Osteocyte (in vitro differentiated cells): ENCODE results near the gene COL27A1. TPM values are rescaled to one million over a fixed set of nuclear protein-coding genes. Genes with fewer than 3 reads are reported as not detected.

Experiments used
- DNase-seq: peaks from one replicate; pipeline ENCODE4 v3.0.0; 2021; ENCODE audit warnings: mixed read lengths; ENCODE audit not compliant: unreplicated experiment; ENCODE audit errors: extremely low spot score
- H3K27ac Mint-ChIP-seq: one replicate; pipeline ENCODE4 v1.8.0; 2021; ENCODE audit warnings: mild to moderate bottlenecking, mixed read lengths; ENCODE audit not compliant: unreplicated experiment
- H3K27me3 Mint-ChIP-seq: one replicate; pipeline ENCODE4 v1.8.0; 2021; ENCODE audit warnings: mixed read lengths; ENCODE audit not compliant: unreplicated experiment
- H3K36me3 Mint-ChIP-seq: one replicate; pipeline ENCODE4 v1.8.0; 2021; ENCODE audit warnings: mixed read lengths; ENCODE audit not compliant: unreplicated experiment
- H3K4me1 Mint-ChIP-seq: one replicate; pipeline ENCODE4 v1.8.0; 2021; ENCODE audit warnings: mixed read lengths; ENCODE audit not compliant: unreplicated experiment
- H3K4me3 Mint-ChIP-seq: one replicate; pipeline ENCODE4 v1.8.0; 2021; ENCODE audit warnings: mild to moderate bottlenecking, moderate library complexity, mixed read lengths; ENCODE audit not compliant: unreplicated experiment
- H3K9me3 Mint-ChIP-seq: one replicate; pipeline ENCODE4 v1.8.0; 2021; ENCODE audit warnings: mixed read lengths; ENCODE audit not compliant: unreplicated experiment
- CTCF ChIP-seq: fragments of 200-600 bp; sonication (generic); IDR thresholded peaks from 2 replicates; pipeline ENCODE4 v1.5.0; 2021; ENCODE audit warnings: antibody characterized with exemption, mild to moderate bottlenecking, moderate library complexity
- total RNA-seq: library from RNA; stranded (reverse); gene quantifications from 2 replicates; pipeline ENCODE4 v1.2.1, GENCODE V29; 2021

COL27A1 gene
- total RNA-seq, 1 donor from 2014 or later = 44.4 TPM

GRCh38 chr9:114220061-114220541 is 64.8 kb downstream of the COL27A1 start:
- H3K4me1 Mint-ChIP-seq = peaks cover 44% of the 10 kb centered on the region
- no peak overlapping the region for H3K4me3 Mint-ChIP-seq
- peaks cover 16% of the 10 kb centered on the region for H3K36me3 Mint-ChIP-seq
- DNase-seq = no peak
- H3K9me3 Mint-ChIP-seq = no peaks in the 10 kb centered on the region
- H3K27me3 Mint-ChIP-seq = no peaks in the 10 kb centered on the region
- TF ChIP-seq CTCF = no peak
- no peak overlapping the region for H3K27ac Mint-ChIP-seq

GRCh38 chr9:114221706-114222465 is 66.5 kb downstream of the COL27A1 start:
- no peaks in the 10 kb centered on the region for H3K9me3 Mint-ChIP-seq
- TF ChIP-seq CTCF = no peak
- H3K4me1 Mint-ChIP-seq = peaks cover 45% of the 10 kb centered on the region
- no peaks in the 10 kb centered on the region for H3K27me3 Mint-ChIP-seq
- DNase-seq = no peak
- H3K36me3 Mint-ChIP-seq = peaks cover 16% of the 10 kb centered on the region
- no peak overlapping the region for H3K27ac Mint-ChIP-seq
- H3K4me3 Mint-ChIP-seq = no peak overlapping the region

- no peak for TF ChIP-seq CTCF
- Mint-ChIP-seq H3K36me3 (peaks cover 13% of the 10 kb centered on the region), H3K9me3 (no peaks in the 10 kb centered on the region), H3K4me1 (peaks cover 56% of the 10 kb centered on the region), H3K27ac (peak overlapping the region; percentile 50), H3K4me3 (no peak overlapping the region), H3K27me3 (no peaks in the 10 kb centered on the region)
- DNase-seq = no peak
Measured at GRCh38 chr9:114223564-114224246, 68.4 kb downstream of the COL27A1 start.

GRCh38 chr9:114224247-114224610 is 68.9 kb downstream of the COL27A1 start:
- H3K27me3 Mint-ChIP-seq = no peaks in the 10 kb centered on the region
- no peak for DNase-seq
- peak overlapping the region; percentile 50 for H3K27ac Mint-ChIP-seq
- peaks cover 13% of the 10 kb centered on the region for H3K36me3 Mint-ChIP-seq
- no peaks in the 10 kb centered on the region for H3K9me3 Mint-ChIP-seq
- TF ChIP-seq CTCF = no peak
- H3K4me3 Mint-ChIP-seq = no peak overlapping the region
- H3K4me1 Mint-ChIP-seq = peaks cover 56% of the 10 kb centered on the region

GRCh38 chr9:114225561-114226212 is 70.3 kb downstream of the COL27A1 start:
- Mint-ChIP-seq H3K27me3 (no peaks in the 10 kb centered on the region), H3K4me1 (peaks cover 62% of the 10 kb centered on the region), H3K4me3 (no peak overlapping the region), H3K36me3 (peaks cover 7% of the 10 kb centered on the region), H3K9me3 (no peaks in the 10 kb centered on the region), H3K27ac (peak overlapping the region; percentile 67)
- no peak for DNase-seq
- TF ChIP-seq CTCF = no peak
